Bronchial epithelial cell (primary cell): ENCODE data around the gene FMO4. TPM values are rescaled to one million over a fixed set of nuclear protein-coding genes. Genes with fewer than 3 reads are reported as not detected.

Experiments
- DNase-seq: peaks from one replicate; pipeline ENCODE4 v3.0.0-alpha.2; 2010; ENCODE audit warnings: low read depth
- FAIRE-seq: peaks from 2 replicates; lab custom pipeline; 2011; peaks lifted over from hg19 to GRCh38; lab: Jason Lieb, UNC
- H3K27me3 ChIP-seq: 2 replicates; pipeline ENCODE4 v1.5.1; 2011; ENCODE audit warnings: low read length; ENCODE audit not compliant: control insufficient read depth, insufficient read depth
- H3K36me3 ChIP-seq: 2 replicates; pipeline ENCODE4 v1.5.1; 2011; ENCODE audit warnings: low read length; ENCODE audit not compliant: control insufficient read depth, insufficient read depth
- H3K4me3 ChIP-seq: 2 replicates; pipeline ENCODE4 v1.5.1; 2011; ENCODE audit warnings: mild to moderate bottlenecking, low read depth, low read length, control low read depth
- CTCF ChIP-seq: IDR thresholded peaks from 2 replicates; pipeline ENCODE4 v1.5.1; 2011; ENCODE audit warnings: mild to moderate bottlenecking, moderate library complexity, low read length, control low read depth, inconsistent platforms; ENCODE audit not compliant: insufficient read depth, severe bottlenecking
- total RNA-seq: library from RNA; depleted of rRNA; stranded (reverse); fragments of >200 nt; gene quantifications from 2 replicates; pipeline ENCODE4 v1.2.1, GENCODE V29; 2014

The FMO4 gene
- total RNA-seq, 1 donor from 2014 or later: 0.79 TPM

GRCh38 chr1:171277534-171277933 lies 36.4 kb upstream of the FMO4 start:
- H3K36me3 ChIP-seq: no peaks in the 10 kb centered on the region
- TF ChIP-seq CTCF: no peak
- H3K4me3 ChIP-seq: no peak overlapping the region
- H3K27me3 ChIP-seq: no peaks in the 10 kb centered on the region
- FAIRE-seq: no peak
- no peak for DNase-seq

GRCh38 chr1:171279234-171279633 lies 34.7 kb upstream of the FMO4 start:
- no peaks in the 10 kb centered on the region for H3K27me3 ChIP-seq
- no peak for FAIRE-seq
- no peak overlapping the region for H3K4me3 ChIP-seq
- no peaks in the 10 kb centered on the region for H3K36me3 ChIP-seq
- no peak for TF ChIP-seq CTCF
- DNase-seq: no peak

- FAIRE-seq (no peak), DNase-seq (no peak)
- no peaks in the 10 kb centered on the region for H3K36me3 ChIP-seq
- H3K4me3 ChIP-seq: no peak overlapping the region
- H3K27me3 ChIP-seq: no peaks in the 10 kb centered on the region
- TF ChIP-seq CTCF: no peak
Measured at GRCh38 chr1:171279678-171280077, 34.3 kb upstream of the FMO4 start.

- no peaks in the 10 kb centered on the region for H3K27me3 ChIP-seq
- TF ChIP-seq CTCF: no peak
- DNase-seq (no peak), FAIRE-seq (peak; percentile 43)
- no peak overlapping the region for H3K4me3 ChIP-seq
- H3K36me3 ChIP-seq: no peaks in the 10 kb centered on the region
Measured at GRCh38 chr1:171280599-171280998, 33.4 kb upstream of the FMO4 start.

- no peak for TF ChIP-seq CTCF
- Histone ChIP-seq H3K36me3 (no peaks in the 10 kb centered on the region), H3K4me3 (no peak overlapping the region), H3K27me3 (no peaks in the 10 kb centered on the region)
- FAIRE-seq: peak; percentile 36
- peak; percentile 74 for DNase-seq
Measured at GRCh38 chr1:171286032-171286705, 27.8 kb upstream of the FMO4 start.

GRCh38 chr1:171290621-171291020 lies 23.4 kb upstream of the FMO4 start:
- H3K27me3 ChIP-seq: no peaks in the 10 kb centered on the region
- TF ChIP-seq CTCF: no peak
- DNase-seq: no peak
- H3K4me3 ChIP-seq: no peak overlapping the region
- no peaks in the 10 kb centered on the region for H3K36me3 ChIP-seq
- FAIRE-seq: no peak
